H4 (cell line): ENCODE data around the gene SF3B6. TPM values are rescaled to one million over a fixed set of nuclear protein-coding genes. Genes with fewer than 3 reads are reported as not detected.
"Not testable (repeated sequence)": the region's sequence is repeated elsewhere in the genome, so short reads cannot be mapped to it uniquely, and the experiment has no call there.

Experiments
- DNase-seq: peaks from one replicate; pipeline ENCODE4 v3.0.0-alpha.2; 2015; ENCODE audit warnings: low spot score
- total RNA-seq: library from RNA; depleted of rRNA; stranded (reverse); fragments of >200 nt; shearing (Covaris generic); gene quantifications from 2 replicates; pipeline ENCODE4 v1.2.3, GENCODE V29; 2014

SF3B6 gene
- total RNA-seq, 1 experiment from 2014 or later: 188 TPM

DNA sequence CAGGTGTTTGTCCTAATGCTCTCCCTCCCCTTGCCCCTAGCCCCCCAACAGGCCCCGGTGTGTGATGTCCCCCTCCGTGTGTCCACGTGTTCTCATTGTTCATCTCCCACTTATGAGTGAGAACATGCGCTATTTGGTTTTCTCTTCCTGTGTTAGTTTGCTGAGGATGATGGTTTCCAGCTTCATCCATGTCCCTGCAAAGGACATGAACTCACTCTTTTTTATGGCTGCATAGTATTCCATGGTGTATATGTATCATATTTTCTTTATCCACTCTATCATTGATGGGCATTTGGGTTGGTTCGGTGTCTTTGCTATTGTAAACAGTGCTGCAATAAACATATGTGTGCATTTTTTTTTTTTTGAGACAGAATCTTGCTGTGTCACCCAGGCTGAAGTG, 17.1 kb upstream of the SF3B6 start:
- DNase-seq: not testable (repeated sequence)

- DNase-seq: no peak
These were observed 12.8 kb upstream of the SF3B6 start for GRCh38 chr2:24088821-24089359.

DNA sequence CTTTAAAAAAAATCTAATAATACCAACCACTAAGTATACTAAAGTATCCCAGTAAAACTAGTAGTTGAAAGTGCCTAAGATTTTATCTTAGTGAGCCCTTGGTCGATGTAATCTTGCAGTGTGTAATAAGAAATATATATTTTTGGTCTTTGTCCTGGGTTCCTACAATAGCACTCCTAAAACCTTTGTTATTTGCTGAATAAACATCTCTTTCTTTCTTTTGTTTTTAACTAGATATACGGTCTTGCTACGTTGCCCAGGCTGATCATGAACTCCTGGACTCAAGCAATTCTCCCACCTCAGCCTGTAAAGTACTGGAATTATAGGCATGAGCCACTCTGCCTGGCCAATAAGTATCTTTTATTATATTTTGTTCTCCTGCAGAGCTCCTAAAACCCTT, 10.9 kb upstream of the SF3B6 start:
- no peak for DNase-seq

DNA sequence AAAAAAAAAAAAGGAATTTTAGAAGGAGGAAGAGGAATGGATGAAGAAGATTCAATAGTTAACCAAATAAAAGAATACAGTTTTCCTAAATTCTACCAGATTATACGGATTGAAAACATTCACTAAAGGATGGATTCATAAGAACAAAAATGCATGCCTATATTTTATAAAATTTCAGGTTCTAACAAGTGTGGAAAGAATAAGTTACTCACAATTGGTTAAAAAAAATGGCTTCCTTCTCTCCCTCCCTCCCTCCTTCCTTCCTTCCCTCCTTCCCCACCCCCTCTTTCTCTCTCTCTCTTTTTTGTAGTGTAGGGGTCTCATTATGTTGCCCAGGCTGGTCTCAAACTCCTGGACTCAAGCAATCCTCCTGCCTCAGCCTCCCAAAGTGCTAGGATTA, 10.1 kb upstream of the SF3B6 start:
- no peak for DNase-seq

DNA sequence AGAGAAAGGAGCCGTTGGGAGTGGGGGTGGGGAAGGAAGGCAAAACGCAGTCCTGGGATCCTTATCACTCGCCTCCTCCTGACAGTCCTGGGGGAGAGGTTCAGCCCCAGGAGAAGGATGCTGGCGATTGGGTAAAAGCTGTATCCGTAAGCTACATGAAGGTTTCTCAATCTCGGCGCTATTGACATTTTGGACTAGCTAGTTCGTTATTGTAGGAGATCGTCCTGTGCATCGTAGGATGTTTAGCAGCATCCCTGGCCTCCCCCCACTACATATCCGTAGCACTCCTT, 9.0 kb upstream of the SF3B6 start:
- DNase-seq: no peak

DNA sequence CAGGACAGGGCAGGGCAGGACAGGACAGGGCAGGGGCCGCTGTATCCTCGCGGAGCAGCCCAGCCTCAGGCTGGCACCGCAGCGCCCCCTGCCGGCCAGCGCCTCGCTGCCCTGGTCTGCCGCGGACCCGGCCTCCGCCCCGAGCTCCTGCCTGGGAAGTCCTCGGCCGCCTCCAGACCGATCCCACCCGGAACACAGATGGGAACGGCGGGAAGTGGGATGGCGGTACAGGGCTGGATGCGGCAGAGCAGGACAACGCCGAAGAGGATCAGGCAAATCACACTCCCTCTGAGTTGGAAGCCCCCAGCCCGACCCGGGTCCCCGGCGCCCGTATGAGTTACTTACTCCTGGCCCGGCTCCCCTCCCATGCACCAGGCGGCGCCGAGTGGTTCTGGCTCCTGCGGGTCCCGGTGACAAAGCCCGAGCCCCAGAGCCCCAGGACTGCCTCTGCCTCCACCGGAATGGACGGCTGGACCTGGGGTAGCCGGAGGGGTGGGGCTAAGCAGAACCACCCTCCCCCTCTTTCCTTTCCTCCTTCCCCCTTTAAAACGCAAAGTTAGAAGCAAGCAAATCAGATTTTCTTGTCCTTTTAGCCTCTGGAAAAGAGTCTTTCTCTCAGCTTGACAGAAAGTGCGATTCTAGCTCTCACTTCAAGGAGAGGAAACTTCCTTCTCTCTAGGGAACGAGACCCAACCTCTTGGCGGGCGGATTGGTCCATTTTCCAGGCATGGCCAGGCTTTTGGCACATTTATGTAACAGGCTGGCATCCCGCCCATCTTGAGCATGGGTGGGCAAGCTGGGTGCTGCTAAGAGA, 8.5 kb upstream of the SF3B6 start, which contains the start of gene TP53I3:
Gene TP53I3, minus strand, starts transcription at position 449 of the 814 bp plus-strand sequence. CDS start 508 bp downstream, outside the sequence.
- DNase-seq: peak; percentile 64

DNA sequence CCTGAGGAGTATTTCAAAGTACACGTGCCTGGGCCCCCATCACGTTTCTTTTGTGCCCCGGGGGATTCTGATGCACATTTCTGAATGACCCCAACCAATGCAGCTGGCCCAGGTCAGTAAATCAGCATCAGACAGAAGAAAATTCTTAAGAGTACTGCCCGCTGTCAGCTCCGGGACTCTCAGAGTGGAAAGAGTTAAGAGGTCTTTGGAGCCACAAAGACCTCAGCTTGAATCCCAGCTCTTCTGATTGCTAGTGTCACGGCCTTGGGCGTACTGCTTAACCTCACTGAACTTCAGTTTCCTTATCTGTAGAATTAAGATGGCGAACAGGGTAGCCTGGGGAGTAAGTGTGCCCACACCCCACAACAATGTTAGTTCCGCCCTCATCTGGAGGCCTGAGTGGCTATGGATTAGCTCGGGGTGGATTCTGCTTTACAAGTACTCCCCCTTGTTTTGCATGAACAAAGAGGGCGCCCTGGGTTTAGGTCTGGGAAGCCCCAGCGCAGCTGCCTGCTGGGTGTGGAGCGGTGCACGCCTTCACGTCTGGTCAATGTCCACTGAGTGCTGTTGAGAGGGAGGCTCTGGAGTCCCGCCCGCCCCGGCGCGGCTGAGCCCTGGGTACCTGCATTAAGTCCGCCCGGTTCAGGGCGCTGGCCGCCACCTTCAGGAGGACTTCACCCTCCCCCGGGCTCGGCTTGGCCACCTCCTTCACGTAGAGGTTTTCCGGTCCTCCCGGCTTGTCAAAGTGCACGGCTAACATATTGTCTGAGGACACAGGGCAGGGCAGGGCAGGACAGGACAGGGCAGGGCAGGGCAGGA, 7.7 kb upstream of the SF3B6 start:
- peak; percentile 8 for DNase-seq

DNA sequence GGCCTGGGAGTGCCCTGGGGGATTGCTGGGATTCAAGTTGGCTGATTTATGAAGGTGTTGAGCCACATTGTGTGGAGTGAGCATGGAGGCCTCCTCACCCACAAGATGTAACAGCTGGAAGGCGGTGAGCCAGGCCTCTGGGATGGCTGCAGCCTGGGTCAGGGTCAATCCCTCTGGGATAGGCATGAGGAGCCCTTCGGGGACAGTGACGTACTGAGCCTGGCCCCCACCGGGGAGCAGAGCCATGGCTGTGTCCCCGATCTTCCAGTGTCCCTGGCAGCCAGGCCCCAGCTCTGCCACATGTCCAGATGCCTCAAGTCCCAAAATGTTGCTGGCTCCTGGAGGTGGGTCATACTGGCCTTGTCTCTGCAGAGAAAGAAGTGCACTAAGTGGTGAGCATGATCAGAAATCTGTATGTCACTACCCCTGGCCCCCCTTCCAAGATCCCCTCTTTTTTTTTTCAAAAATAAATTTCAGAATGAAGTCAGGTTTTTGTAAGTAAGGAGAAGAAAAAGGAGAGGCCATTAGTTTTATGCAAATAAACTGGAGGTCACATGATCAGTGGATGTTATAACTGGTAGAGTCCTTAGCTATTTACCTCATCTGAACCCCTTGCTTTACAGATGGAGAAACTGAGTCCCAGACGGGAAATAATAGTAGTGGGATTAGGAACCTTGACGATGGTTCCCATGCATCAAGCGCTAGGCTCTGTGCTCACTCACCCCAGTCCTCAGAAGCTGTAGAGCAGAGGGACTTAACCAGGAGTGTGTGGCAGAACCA, 6.9 kb upstream of the SF3B6 start:
- DNase-seq: no peak

- no peak for DNase-seq
These were observed 4.6 kb upstream of the SF3B6 start for GRCh38 chr2:24080701-24081100.

GRCh38 chr2:24077879-24078278, 1.8 kb upstream of the SF3B6 start:
- DNase-seq: no peak

DNA sequence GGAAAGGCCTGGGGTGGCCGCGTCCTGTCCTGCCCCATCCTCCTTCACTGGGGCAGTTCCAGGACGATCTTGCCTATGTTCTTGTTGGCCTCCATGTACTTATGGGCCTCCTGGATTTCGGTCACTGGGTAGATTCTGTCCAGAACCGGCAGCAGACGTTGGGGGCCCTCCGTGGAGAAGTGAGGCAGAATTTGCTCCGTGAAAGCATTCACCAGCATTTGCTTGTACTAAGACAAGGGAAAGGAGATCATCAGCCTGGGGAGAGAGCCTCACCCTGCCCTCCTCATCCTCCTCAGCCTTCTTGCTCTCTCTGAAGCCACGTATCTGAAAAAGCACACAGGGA, 1.4 kb upstream of the SF3B6 start:
- no peak for DNase-seq

- DNase-seq: no peak
These were observed 866 bp upstream of the SF3B6 start for GRCh38 chr2:24076849-24077534.

- no peak for DNase-seq
These were observed 867 bp downstream of the SF3B6 start for GRCh38 chr2:24075259-24075658.

GRCh38 chr2:24073816-24074215, 2.3 kb downstream of the SF3B6 start:
- no peak for DNase-seq

GRCh38 chr2:24072259-24072658, 3.9 kb downstream of the SF3B6 start:
- no peak for DNase-seq

GRCh38 chr2:24065341-24065740, 10.8 kb downstream of the SF3B6 start:
- no peak for DNase-seq

- DNase-seq: no peak
These were observed 17.4 kb downstream of the SF3B6 start for GRCh38 chr2:24058564-24059271.

- no peak for DNase-seq
These were observed 20.4 kb downstream of the SF3B6 start for GRCh38 chr2:24055750-24056149.

DNA sequence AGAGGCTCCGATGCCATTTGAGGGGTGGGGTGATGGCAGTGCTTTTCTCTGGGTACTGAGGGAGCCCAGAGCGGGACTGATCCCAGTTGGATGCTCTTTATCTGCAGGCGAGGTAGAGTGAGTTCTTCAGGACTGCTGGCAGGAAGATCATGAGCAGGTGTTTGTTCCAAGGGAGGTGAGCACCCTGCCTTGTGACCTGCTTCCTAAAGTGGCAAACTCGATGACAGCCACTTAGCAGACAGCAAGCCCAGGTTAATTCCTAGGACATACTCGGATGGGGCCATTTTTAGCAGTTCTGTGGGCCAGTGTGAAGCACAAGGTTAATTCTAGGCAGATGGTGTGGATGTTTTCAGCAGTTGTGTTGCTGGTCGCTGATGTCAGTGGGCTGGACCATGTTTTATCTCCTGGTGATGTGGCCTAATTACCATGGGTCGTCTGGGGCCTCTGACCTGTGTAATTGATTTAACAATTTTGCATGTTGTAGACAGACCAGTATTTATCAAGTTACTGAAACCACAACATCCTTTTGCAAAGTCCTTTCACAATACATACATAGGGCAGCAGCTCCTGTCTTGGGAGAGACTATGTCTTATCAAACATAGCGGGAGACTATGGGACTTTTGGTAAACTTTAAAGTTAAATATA, 21.6 kb downstream of the SF3B6 start:
- DNase-seq: no peak

GRCh38 chr2:24052951-24053350, 23.2 kb downstream of the SF3B6 start:
- DNase-seq: no peak
